Measurements from ENCODE around the gene DTWD2.
"Not testable (repeated sequence)": the region's sequence is repeated elsewhere in the genome, so short reads cannot be mapped to it uniquely, and the experiment has no call there.

DTWD2 gene

GRCh38 chr5:118894709-118895108, 93.6 kb downstream of the DTWD2 start:
- TF ChIP-seq CTCF (IDR thresholded peaks at IDR 0.05; ENCODE audit: low read depth, low read length, missing control alignments), result no peak
- DNase-seq (ENCODE audit: low read depth), result no peak
- no peak overlapping the region for H3K4me3 ChIP-seq (ENCODE audit: low read depth, low read length)

- H3K4me3 ChIP-seq (ENCODE audit: low read depth, low read length), result no peak overlapping the region
- TF ChIP-seq CTCF (IDR thresholded peaks at IDR 0.05; ENCODE audit: low read depth, low read length, missing control alignments), result no peak
- no peak for DNase-seq (ENCODE audit: low read depth)
Measured at GRCh38 chr5:118891252-118891651, 97.1 kb downstream of the DTWD2 start.

GRCh38 chr5:118889165-118889564, 99.2 kb downstream of the DTWD2 start:
- TF ChIP-seq CTCF (IDR thresholded peaks at IDR 0.05; ENCODE audit: low read depth, low read length, missing control alignments), result no peak
- no peak for DNase-seq (ENCODE audit: low read depth)
- H3K4me3 ChIP-seq (ENCODE audit: low read depth, low read length), result no peak overlapping the region

GRCh38 chr5:118888556-118888955, 99.8 kb downstream of the DTWD2 start:
- DNase-seq (ENCODE audit: low read depth), result no peak
- no peak for TF ChIP-seq CTCF (IDR thresholded peaks at IDR 0.05; ENCODE audit: low read depth, low read length, missing control alignments)
- no peak overlapping the region for H3K4me3 ChIP-seq (ENCODE audit: low read depth, low read length)

GRCh38 chr5:118883362-118883761, 105.0 kb downstream of the DTWD2 start:
- DNase-seq (ENCODE audit: low read depth), result no peak
- H3K4me3 ChIP-seq (ENCODE audit: low read depth, low read length), result no peak overlapping the region
- no peak for TF ChIP-seq CTCF (IDR thresholded peaks at IDR 0.05; ENCODE audit: low read depth, low read length, missing control alignments)

- no peak overlapping the region for H3K4me3 ChIP-seq (ENCODE audit: low read depth, low read length)
- no peak for DNase-seq (ENCODE audit: low read depth)
- no peak for TF ChIP-seq CTCF (IDR thresholded peaks at IDR 0.05; ENCODE audit: low read depth, low read length, missing control alignments)
Measured at GRCh38 chr5:118882666-118883065, 105.7 kb downstream of the DTWD2 start.

- not testable (repeated sequence) for DNase-seq (ENCODE audit: low read depth); H3K4me3 ChIP-seq (ENCODE audit: low read depth, low read length)
Measured at GRCh38 chr5:118876852-118877251, 111.5 kb downstream of the DTWD2 start.

GRCh38 chr5:118875131-118875530, 113.2 kb downstream of the DTWD2 start:
- TF ChIP-seq CTCF (IDR thresholded peaks at IDR 0.05; ENCODE audit: low read depth, low read length, missing control alignments), result no peak
- H3K4me3 ChIP-seq (ENCODE audit: low read depth, low read length), result no peak overlapping the region
- no peak for DNase-seq (ENCODE audit: low read depth)
